ENCODE measurements around the gene HSPB9.
A peak's percentile ranks its signal among the peaks of the same experiment; 100 is the strongest.

Gene HSPB9

GRCh38 chr17:42133461-42134041, 10.9 kb downstream of the HSPB9 start:
- H3K27ac ChIP-seq (replicated peaks): no peak overlapping the region

DNA sequence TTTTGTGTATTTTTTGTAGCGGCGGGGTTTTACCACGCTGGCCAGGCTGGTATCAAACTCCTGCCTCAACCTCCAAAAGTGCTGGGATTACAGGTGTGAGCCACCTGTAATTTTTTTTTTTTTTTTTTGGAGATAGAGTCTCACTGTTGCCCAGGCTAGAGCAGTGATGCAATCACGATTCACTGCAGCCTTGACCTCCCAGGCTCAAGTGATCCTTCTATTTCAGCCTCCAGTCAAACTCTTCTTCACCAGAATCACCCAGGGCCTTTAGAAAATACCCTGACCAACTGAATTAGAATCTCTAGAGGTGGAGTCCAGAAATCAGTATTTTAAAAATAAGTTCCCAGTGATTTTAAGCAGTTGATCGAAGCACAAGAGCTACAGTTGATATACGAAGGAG, 12.5 kb downstream of the HSPB9 start:
- no peak overlapping the region for H3K27ac ChIP-seq (replicated peaks)
- no peak overlapping the region for H3K4me3 ChIP-seq (replicated peaks; ENCODE audit: insufficient read depth, low read length)
- no peak for DNase-seq (ENCODE audit: low read depth in 1 of 2, low spot score in 1 of 2)
- TF ChIP-seq GABPA (IDR thresholded peaks at IDR 0.05; ENCODE audit: low read depth): no peak
- TF ChIP-seq SPI1 (IDR thresholded peaks at IDR 0.05; ENCODE audit: borderline replicate concordance, low read depth): no peak
- TF ChIP-seq, protein P1, sequence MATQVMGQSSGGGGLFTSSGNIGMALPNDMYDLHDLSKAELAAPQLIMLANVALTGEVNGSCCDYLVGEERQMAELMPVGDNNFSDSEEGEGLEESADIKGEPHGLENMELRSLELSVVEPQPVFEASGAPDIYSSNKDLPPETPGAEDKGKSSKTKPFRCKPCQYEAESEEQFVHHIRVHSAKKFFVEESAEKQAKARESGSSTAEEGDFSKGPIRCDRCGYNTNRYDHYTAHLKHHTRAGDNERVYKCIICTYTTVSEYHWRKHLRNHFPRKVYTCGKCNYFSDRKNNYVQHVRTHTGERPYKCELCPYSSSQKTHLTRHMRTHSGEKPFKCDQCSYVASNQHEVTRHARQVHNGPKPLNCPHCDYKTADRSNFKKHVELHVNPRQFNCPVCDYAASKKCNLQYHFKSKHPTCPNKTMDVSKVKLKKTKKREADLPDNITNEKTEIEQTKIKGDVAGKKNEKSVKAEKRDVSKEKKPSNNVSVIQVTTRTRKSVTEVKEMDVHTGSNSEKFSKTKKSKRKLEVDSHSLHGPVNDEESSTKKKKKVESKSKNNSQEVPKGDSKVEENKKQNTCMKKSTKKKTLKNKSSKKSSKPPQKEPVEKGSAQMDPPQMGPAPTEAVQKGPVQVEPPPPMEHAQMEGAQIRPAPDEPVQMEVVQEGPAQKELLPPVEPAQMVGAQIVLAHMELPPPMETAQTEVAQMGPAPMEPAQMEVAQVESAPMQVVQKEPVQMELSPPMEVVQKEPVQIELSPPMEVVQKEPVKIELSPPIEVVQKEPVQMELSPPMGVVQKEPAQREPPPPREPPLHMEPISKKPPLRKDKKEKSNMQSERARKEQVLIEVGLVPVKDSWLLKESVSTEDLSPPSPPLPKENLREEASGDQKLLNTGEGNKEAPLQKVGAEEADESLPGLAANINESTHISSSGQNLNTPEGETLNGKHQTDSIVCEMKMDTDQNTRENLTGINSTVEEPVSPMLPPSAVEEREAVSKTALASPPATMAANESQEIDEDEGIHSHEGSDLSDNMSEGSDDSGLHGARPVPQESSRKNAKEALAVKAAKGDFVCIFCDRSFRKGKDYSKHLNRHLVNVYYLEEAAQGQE (IDR thresholded peaks at IDR 0.05; ENCODE audit: insufficient replicate concordance, low read depth): no peak
- TF ChIP-seq, protein P2, sequence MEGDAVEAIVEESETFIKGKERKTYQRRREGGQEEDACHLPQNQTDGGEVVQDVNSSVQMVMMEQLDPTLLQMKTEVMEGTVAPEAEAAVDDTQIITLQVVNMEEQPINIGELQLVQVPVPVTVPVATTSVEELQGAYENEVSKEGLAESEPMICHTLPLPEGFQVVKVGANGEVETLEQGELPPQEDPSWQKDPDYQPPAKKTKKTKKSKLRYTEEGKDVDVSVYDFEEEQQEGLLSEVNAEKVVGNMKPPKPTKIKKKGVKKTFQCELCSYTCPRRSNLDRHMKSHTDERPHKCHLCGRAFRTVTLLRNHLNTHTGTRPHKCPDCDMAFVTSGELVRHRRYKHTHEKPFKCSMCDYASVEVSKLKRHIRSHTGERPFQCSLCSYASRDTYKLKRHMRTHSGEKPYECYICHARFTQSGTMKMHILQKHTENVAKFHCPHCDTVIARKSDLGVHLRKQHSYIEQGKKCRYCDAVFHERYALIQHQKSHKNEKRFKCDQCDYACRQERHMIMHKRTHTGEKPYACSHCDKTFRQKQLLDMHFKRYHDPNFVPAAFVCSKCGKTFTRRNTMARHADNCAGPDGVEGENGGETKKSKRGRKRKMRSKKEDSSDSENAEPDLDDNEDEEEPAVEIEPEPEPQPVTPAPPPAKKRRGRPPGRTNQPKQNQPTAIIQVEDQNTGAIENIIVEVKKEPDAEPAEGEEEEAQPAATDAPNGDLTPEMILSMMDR (IDR thresholded peaks at IDR 0.05; ENCODE audit: insufficient read depth, low read length): no peak
- no peak for TF ChIP-seq POLR2AphosphoS5 (IDR thresholded peaks at IDR 0.05; ENCODE audit: low read depth)
- no peaks in the 10 kb centered on the region for H3K27me3 ChIP-seq (ENCODE audit: insufficient read depth, poor library complexity, severe bottlenecking)

More at GRCh38 chr17:42133461-42134041, 10.9 kb downstream of the HSPB9 start:
- DNase-seq (ENCODE audit: low read depth in 1 of 2, low spot score in 1 of 2): no peak
- TF ChIP-seq, protein P2 (IDR thresholded peaks at IDR 0.05; ENCODE audit: insufficient read depth, low read length): no peak
- TF ChIP-seq SPI1 (IDR thresholded peaks at IDR 0.05; ENCODE audit: borderline replicate concordance, low read depth) (no peak), GABPA (IDR thresholded peaks at IDR 0.05; ENCODE audit: low read depth) (no peak), POLR2AphosphoS5 (IDR thresholded peaks at IDR 0.05; ENCODE audit: low read depth) (no peak)
- TF ChIP-seq, protein P1 (IDR thresholded peaks at IDR 0.05; ENCODE audit: insufficient replicate concordance, low read depth): no peak
- H3K27me3 ChIP-seq (ENCODE audit: insufficient read depth, poor library complexity, severe bottlenecking): no peaks in the 10 kb centered on the region
- no peak overlapping the region for H3K4me3 ChIP-seq (replicated peaks; ENCODE audit: insufficient read depth, low read length)

DNA sequence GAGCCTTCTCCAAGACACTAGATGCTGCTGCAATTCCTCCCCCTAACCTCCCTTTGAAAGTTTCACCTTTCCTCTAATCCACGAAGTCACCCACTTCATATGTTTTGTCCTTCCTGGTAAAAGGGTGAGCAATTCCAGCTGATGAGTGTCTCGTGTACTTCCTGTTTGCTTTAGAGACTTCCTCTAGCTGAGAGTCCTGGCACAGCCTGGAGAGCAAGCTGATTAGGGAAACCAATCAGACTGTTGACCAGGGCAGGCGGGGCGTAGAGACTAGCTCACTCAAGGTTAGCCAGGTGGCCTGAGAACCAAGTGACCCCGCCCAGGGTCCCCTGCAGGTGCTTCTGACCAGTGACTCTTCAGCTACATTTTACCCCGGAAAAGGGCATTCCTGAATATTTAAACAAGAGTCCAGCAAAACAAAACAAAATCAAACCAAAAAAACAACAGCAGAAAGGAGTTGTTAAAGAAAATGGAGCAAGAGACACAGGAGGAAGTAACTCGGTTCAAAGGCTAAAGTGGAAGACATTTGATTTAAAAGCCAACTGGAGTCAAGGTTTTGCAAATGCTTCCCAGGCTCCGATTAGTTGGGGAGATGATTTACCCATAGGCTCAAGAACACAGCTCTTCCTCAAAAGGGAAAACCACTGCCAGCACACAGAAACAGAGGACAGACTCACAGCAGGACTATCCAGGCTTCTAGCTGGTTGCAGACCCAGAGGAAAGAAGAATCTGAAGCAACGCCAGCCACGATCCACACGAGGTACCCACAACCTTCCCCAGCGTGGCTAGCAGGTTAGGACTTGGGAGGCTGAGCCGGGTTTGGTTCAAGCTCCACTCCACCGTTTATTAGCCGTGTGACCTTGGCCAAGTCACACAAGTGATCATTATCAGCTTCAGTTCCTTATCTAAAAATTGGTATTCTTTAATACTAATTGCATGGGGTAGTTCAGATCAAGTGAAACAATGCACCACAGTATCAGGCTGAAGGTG, 13.4 kb downstream of the HSPB9 start:
- DNase-seq (ENCODE audit: low read depth in 1 of 2, low spot score in 1 of 2): peak; percentile 43 to 72
- Histone ChIP-seq H3K27ac (replicated peaks) (0 out of 2 replicates have a peak overlapping the region, but pooled peaks have one; percentile 24), H3K27me3 (ENCODE audit: insufficient read depth, poor library complexity, severe bottlenecking) (no peaks in the 10 kb centered on the region), H3K4me3 (replicated peaks; ENCODE audit: insufficient read depth, low read length) (no peak overlapping the region)
- TF ChIP-seq SPI1 (IDR thresholded peaks at IDR 0.05; ENCODE audit: borderline replicate concordance, low read depth) (peak; percentile 68; the same call in 1 of the 2 replicates), GABPA (IDR thresholded peaks at IDR 0.05; ENCODE audit: low read depth) (peak; percentile 51; the same call in 1 of the 2 replicates), POLR2AphosphoS5 (IDR thresholded peaks at IDR 0.05; ENCODE audit: low read depth) (no peak)
- TF ChIP-seq, protein P1 (IDR thresholded peaks at IDR 0.05; ENCODE audit: insufficient replicate concordance, low read depth): no peak
- TF ChIP-seq, protein P2 (IDR thresholded peaks at IDR 0.05; ENCODE audit: insufficient read depth, low read length): no peak
